Natural killer cell (primary cell): ENCODE results near the gene CRTAP. TPM values are rescaled to one million over a fixed set of nuclear protein-coding genes. Genes with fewer than 3 reads are reported as not detected.

Experiments
- ATAC-seq, 3 donors: fragments of 150-1000 bp in 2 of 3; fragments of 200-7000 bp in 1 of 3; cut with Tn5 transposase; 1 replicate in 1 of 3; 2 replicates in 2 of 3; pipeline ENCODE4 v1.10.0; 2021; ENCODE audit warnings: mild to moderate bottlenecking in 2 of 3, moderate library complexity in 2 of 3
- DNase-seq, 2 donors: peaks; one replicate each; pipeline versions ENCODE4 v3.0.0 to v3.0.0-alpha.2; 2013 to 2021; ENCODE audit warnings: mixed read lengths in 1 of 2
- H3K27ac ChIP-seq: one replicate; pipeline ENCODE4 v1.5.1; 2013; ENCODE audit warnings: mild to moderate bottlenecking, low read length
- H3K27me3 ChIP-seq: one replicate; pipeline ENCODE4 v1.6.1; 2013; ENCODE audit warnings: low read length; ENCODE audit not compliant: control insufficient read depth, insufficient read depth
- H3K36me3 ChIP-seq: one replicate; pipeline ENCODE4 v1.6.1; 2013; ENCODE audit warnings: low read length; ENCODE audit not compliant: control insufficient read depth, insufficient read depth
- H3K4me1 ChIP-seq: one replicate; pipeline ENCODE4 v1.6.1; 2013; ENCODE audit warnings: low read length; ENCODE audit not compliant: control insufficient read depth, insufficient read depth
- H3K4me3 ChIP-seq: one replicate; pipeline ENCODE4 v1.5.1; 2013; ENCODE audit warnings: low read length
- H3K9me3 ChIP-seq: one replicate; pipeline ENCODE4 v1.6.1; 2013; ENCODE audit warnings: low read length; ENCODE audit not compliant: control insufficient read depth, insufficient read depth
- H3K27ac Mint-ChIP-seq, 2 donors: one replicate each; pipeline ENCODE4 v1.8.0; 2022; ENCODE audit warnings: mild to moderate bottlenecking in 2 of 2, mixed read lengths in 2 of 2, moderate library complexity in 1 of 2
- H3K27me3 Mint-ChIP-seq, 2 donors: one replicate each; pipeline ENCODE4 v1.8.0; 2022; ENCODE audit warnings: low read depth in 2 of 2, mixed read lengths in 2 of 2
- H3K36me3 Mint-ChIP-seq: one replicate; pipeline ENCODE4 v1.8.0; 2022; ENCODE audit warnings: mixed read lengths
- H3K4me1 Mint-ChIP-seq, 2 donors: one replicate each; pipeline ENCODE4 v1.8.0; 2022; ENCODE audit warnings: mixed read lengths in 2 of 2
- H3K4me3 Mint-ChIP-seq: one replicate; pipeline ENCODE4 v1.8.0; 2022; ENCODE audit warnings: mild to moderate bottlenecking, moderate library complexity, mixed read lengths
- H3K9me3 Mint-ChIP-seq, 2 donors: one replicate each; pipeline ENCODE4 v1.8.0; 2022; ENCODE audit warnings: mixed read lengths in 2 of 2
- CTCF ChIP-seq: fragments of 200-600 bp; IDR thresholded peaks from one replicate; pipeline ENCODE4 v1.8.0; 2022; ENCODE audit warnings: antibody characterized with exemption
- WGBS: methylation state at CpG from one replicate; pipeline ENCODE4 v1.1.7; 2013; ENCODE audit warnings: missing lambda C conversion rate; ENCODE audit not compliant: insufficient coverage; 5-methylcytosine and 5-hydroxymethylcytosine counted together
- intact Hi-C: fragments of 100-400 bp; cut with micrococcal nuclease; formaldehyde crosslinking; loops from one replicate; pipeline ENCODE4 v1.14.2; 2022
- total RNA-seq, 4 donors: library from RNA; stranded (reverse); fragments of 120-200 nt in 1 of 4; gene quantifications; one replicate each; pipeline versions ENCODE4 v1.2.3 to v1.2.4, GENCODE V29; 2013 to 2022

The CRTAP gene
- total RNA-seq, 3 donors from 2014 or later (not counting 1 experiment from before 2014, with no cell fraction given), result 32.4 to 38.2 (median 37.9) TPM

GRCh38 chr3:33171580-33171979 is 57.8 kb downstream of the CRTAP start:
- ATAC-seq (peak in 1 of 3 donors; percentile 24), DNase-seq (peak in 1 of 2 donors; percentile 6)
- Histone ChIP-seq H3K9me3 (no peaks in the 10 kb centered on the region), H3K4me1 (no peaks in the 10 kb centered on the region), H3K27ac (no peak overlapping the region), H3K27me3 (no peaks in the 10 kb centered on the region), H3K36me3 (no peaks in the 10 kb centered on the region), H3K4me3 (no peak overlapping the region)
- H3K9me3 Mint-ChIP-seq, result no peaks in the 10 kb centered on the region
- intact Hi-C loops, result no loop called here
- 48% methylated on average over 4 of the region's 4 CpGs for WGBS
- H3K4me3 Mint-ChIP-seq, result no peak overlapping the region
- no peak overlapping the region for H3K27ac Mint-ChIP-seq
- peaks cover 11 to 12% of the 10 kb centered on the region in 2 donors for H3K4me1 Mint-ChIP-seq
- no peaks in the 10 kb centered on the region for H3K36me3 Mint-ChIP-seq
- no peaks in the 10 kb centered on the region for H3K27me3 Mint-ChIP-seq
- no peak for TF ChIP-seq CTCF

- H3K9me3 Mint-ChIP-seq, result no peaks in the 10 kb centered on the region
- no peaks in the 10 kb centered on the region for H3K27me3 Mint-ChIP-seq
- H3K4me3 Mint-ChIP-seq, result no peak overlapping the region
- no peaks in the 10 kb centered on the region for H3K27me3 ChIP-seq
- H3K4me1 ChIP-seq, result no peaks in the 10 kb centered on the region
- H3K9me3 ChIP-seq, result no peaks in the 10 kb centered on the region
- H3K36me3 ChIP-seq, result no peaks in the 10 kb centered on the region
- intact Hi-C loops, result no loop called here
- WGBS, result 35% methylated on average over 2 of the region's 2 CpGs
- ATAC-seq (no peak), DNase-seq (no peak)
- H3K27ac ChIP-seq, result no peak overlapping the region
- no peaks in the 10 kb centered on the region for H3K36me3 Mint-ChIP-seq
- TF ChIP-seq CTCF, result no peak
- no peak overlapping the region for H3K4me3 ChIP-seq
- H3K27ac Mint-ChIP-seq, result no peak overlapping the region
- H3K4me1 Mint-ChIP-seq, result peaks cover 11 to 12% of the 10 kb centered on the region in 2 donors
Observed at GRCh38 chr3:33173103-33173502, 59.3 kb downstream of the CRTAP start.

GRCh38 chr3:33173672-33174071 is 59.9 kb downstream of the CRTAP start:
- Histone ChIP-seq H3K4me1 (no peaks in the 10 kb centered on the region), H3K27ac (no peak overlapping the region), H3K36me3 (no peaks in the 10 kb centered on the region), H3K9me3 (no peaks in the 10 kb centered on the region), H3K4me3 (no peak overlapping the region), H3K27me3 (no peaks in the 10 kb centered on the region)
- TF ChIP-seq CTCF, result no peak
- no peak overlapping the region for H3K4me3 Mint-ChIP-seq
- H3K9me3 Mint-ChIP-seq, result no peaks in the 10 kb centered on the region
- H3K27ac Mint-ChIP-seq, result no peak overlapping the region
- H3K4me1 Mint-ChIP-seq, result peaks cover 11 to 12% of the 10 kb centered on the region in 2 donors
- no peaks in the 10 kb centered on the region for H3K36me3 Mint-ChIP-seq
- H3K27me3 Mint-ChIP-seq, result no peaks in the 10 kb centered on the region
- no peak for ATAC-seq
- intact Hi-C loops, result no loop called here
- 85% methylated on average over 4 of the region's 4 CpGs for WGBS
- no peak for DNase-seq

GRCh38 chr3:33174095-33174494 is 60.3 kb downstream of the CRTAP start:
- H3K4me3 Mint-ChIP-seq, result no peak overlapping the region
- no peaks in the 10 kb centered on the region for H3K27me3 ChIP-seq
- TF ChIP-seq CTCF, result no peak
- DNase-seq (no peak), ATAC-seq (no peak)
- no peaks in the 10 kb centered on the region for H3K4me1 ChIP-seq
- no peaks in the 10 kb centered on the region for H3K36me3 ChIP-seq
- H3K27me3 Mint-ChIP-seq, result no peaks in the 10 kb centered on the region
- 67% methylated on average over 1 of the region's 4 CpGs for WGBS
- H3K36me3 Mint-ChIP-seq, result no peaks in the 10 kb centered on the region
- no peak overlapping the region for H3K27ac Mint-ChIP-seq
- H3K27ac ChIP-seq, result no peak overlapping the region
- intact Hi-C loops, result no loop called here
- no peaks in the 10 kb centered on the region for H3K9me3 Mint-ChIP-seq
- no peaks in the 10 kb centered on the region for H3K9me3 ChIP-seq
- H3K4me3 ChIP-seq, result no peak overlapping the region
- peaks cover 11 to 12% of the 10 kb centered on the region in 2 donors for H3K4me1 Mint-ChIP-seq
